ENCODE results near the gene GPR161. TPM values are rescaled to one million over a fixed set of nuclear protein-coding genes. Genes with fewer than 3 reads are reported as not detected.

GPR161 gene
- total RNA-seq, 1 donor from 2014 or later = 36.4 TPM

DNA sequence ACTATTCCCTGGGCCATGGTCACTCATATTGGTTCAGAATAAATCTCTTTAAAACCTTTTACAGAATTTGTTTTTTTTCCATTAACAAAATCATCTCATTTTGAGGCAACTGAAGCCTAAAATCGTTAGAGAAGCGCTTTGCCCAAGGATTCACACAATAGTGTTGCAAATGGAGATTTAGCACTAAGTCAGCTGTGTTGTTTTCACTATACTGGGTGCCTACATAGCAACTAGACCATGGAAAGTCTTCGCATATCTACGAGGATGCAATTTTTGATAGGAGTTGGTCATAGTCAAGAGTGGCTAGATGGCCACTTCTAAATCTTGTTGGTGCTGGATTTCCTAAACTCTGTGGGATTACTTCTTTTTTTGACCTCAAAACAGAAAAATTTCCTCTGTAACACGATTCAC, 41.5 kb upstream of the GPR161 start:
- no peaks in the 10 kb centered on the region for H3K36me3 Mint-ChIP-seq
- TF ChIP-seq, protein P1, sequence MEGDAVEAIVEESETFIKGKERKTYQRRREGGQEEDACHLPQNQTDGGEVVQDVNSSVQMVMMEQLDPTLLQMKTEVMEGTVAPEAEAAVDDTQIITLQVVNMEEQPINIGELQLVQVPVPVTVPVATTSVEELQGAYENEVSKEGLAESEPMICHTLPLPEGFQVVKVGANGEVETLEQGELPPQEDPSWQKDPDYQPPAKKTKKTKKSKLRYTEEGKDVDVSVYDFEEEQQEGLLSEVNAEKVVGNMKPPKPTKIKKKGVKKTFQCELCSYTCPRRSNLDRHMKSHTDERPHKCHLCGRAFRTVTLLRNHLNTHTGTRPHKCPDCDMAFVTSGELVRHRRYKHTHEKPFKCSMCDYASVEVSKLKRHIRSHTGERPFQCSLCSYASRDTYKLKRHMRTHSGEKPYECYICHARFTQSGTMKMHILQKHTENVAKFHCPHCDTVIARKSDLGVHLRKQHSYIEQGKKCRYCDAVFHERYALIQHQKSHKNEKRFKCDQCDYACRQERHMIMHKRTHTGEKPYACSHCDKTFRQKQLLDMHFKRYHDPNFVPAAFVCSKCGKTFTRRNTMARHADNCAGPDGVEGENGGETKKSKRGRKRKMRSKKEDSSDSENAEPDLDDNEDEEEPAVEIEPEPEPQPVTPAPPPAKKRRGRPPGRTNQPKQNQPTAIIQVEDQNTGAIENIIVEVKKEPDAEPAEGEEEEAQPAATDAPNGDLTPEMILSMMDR (IDR thresholded peaks at IDR 0.05; ENCODE audit: unreplicated experiment) = no peak
- peaks cover 2% of the 10 kb centered on the region for H3K27me3 Mint-ChIP-seq (ENCODE audit: low read depth)

DNA sequence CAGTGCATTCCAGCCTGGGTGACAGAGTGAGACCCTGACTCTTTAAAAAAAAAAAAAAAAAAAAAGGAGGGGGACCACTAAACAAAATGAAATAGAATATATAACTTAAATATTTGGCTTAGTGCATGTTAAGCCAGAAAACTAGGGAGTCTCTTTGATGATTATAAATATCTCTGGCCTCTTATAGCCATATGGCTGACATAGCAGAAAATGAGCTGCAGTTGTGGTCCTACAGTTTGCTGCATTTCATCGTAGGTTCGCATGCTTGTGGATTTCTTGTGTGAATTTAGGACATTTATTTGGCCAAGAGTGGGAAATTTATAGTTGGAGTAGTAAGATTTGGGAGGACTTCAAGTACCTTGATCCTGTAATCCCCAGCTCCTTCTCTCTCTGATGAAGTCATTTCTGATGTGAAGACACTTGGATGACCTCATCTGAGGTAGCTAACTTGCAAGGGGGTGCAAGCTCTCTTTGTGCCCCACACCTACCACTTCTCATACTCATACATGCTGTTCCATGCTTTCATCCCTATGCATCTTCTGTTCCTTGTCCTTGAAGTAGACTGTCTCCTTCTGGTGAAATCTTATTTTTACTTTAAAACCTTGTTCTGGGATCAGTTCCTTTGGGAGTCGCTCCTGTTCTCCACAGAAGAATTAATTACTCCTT, 35.7 kb upstream of the GPR161 start:
- TF ChIP-seq, protein P1 (IDR thresholded peaks at IDR 0.05; ENCODE audit: unreplicated experiment) = no peak

More for the DNA sequence above, 41.5 kb upstream of the GPR161 start:
- no peak overlapping the region for H3K27ac Mint-ChIP-seq
- peaks cover under 1% of the 10 kb centered on the region for H3K4me1 Mint-ChIP-seq
- no peak for DNase-seq (ENCODE audit: low spot score in 2 of 2, unreplicated experiment in 2 of 2)
- H3K9me3 Mint-ChIP-seq = peaks cover 3% of the 10 kb centered on the region
- H3K4me3 Mint-ChIP-seq = no peak overlapping the region

DNA sequence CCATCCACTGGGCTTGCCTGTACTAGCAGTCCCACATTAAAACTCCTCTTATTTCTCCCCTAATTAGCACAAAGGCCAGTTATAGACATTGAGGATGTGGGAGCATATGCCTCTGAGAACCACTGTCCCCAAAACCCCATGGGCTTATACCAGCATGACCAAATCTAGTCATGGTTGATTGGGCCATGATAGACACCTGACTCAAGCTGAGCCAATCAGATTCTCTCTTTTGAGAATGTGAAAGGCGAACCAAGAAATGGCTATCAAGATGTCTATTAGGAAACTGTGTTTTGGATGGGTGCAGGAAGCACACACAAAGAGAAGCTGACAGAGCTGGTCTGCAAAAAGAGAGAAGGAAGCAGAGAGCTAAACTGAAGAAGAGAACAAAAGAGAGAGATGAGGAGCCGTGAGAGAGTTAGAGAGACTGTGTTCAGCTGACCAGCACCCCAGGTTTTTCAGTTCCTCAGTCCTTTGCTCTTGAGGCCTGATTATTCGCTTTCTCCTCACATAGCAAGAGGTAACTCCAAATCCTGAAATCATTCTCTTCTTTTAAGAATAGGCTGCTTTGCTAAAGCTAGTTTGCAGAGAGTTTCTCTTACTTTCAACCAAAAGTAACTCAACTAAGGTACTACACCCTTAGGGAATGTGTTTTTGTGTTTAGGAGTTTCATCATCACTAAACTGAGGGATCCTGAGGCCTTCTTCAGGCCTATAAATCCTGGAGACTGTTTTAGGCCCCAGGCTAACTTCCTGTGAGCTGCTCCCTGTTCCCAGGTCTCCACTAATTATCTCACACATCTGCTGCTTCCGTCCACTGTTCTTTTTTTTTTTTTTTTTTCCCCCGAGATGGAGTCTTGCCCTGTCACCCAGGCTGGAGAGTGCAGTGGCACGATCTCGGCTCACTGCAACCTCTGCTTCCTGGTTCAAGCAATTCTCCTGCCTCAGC, 34.1 kb upstream of the GPR161 start:
- no peak overlapping the region for H3K4me3 Mint-ChIP-seq
- no peak overlapping the region for H3K27ac Mint-ChIP-seq
- no peaks in the 10 kb centered on the region for H3K36me3 Mint-ChIP-seq
- peaks cover 2% of the 10 kb centered on the region for H3K4me1 Mint-ChIP-seq
- DNase-seq (ENCODE audit: low spot score in 2 of 2, unreplicated experiment in 2 of 2) = no peak
- H3K27me3 Mint-ChIP-seq (ENCODE audit: low read depth) = peaks cover 2% of the 10 kb centered on the region
- H3K9me3 Mint-ChIP-seq = peaks cover 3% of the 10 kb centered on the region
- TF ChIP-seq, protein P1 (IDR thresholded peaks at IDR 0.05; ENCODE audit: unreplicated experiment) = no peak

More for the DNA sequence above, 35.7 kb upstream of the GPR161 start:
- peaks cover 2% of the 10 kb centered on the region for H3K4me1 Mint-ChIP-seq
- peaks cover 2% of the 10 kb centered on the region for H3K27me3 Mint-ChIP-seq (ENCODE audit: low read depth)
- no peak for DNase-seq (ENCODE audit: low spot score in 2 of 2, unreplicated experiment in 2 of 2)
- no peak overlapping the region for H3K27ac Mint-ChIP-seq
- no peak overlapping the region for H3K4me3 Mint-ChIP-seq
- peaks cover 3% of the 10 kb centered on the region for H3K9me3 Mint-ChIP-seq
- no peaks in the 10 kb centered on the region for H3K36me3 Mint-ChIP-seq

DNA sequence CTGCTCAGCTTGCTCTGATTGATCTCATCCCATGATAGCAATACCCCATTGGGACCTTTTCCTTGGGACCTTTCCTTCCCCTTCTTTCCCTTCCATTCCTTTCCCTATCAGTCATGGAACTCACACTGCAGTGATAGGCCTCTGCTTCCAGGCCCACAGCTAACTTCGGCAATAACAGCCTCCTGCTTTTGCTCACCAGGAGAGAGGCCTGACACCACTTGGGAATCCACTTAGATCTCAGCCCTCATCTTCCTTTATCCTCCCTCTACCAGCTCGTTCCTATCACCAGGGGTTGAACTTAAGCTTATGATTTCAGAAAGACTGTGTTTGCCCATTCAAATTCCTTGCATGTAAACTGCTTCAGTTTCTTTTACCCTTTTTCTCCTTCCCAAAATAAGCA, 31.1 kb upstream of the GPR161 start:
- Mint-ChIP-seq H3K4me3 (no peak overlapping the region), H3K36me3 (no peaks in the 10 kb centered on the region), H3K27ac (no peak overlapping the region), H3K9me3 (no peaks in the 10 kb centered on the region), H3K4me1 (peaks cover 2% of the 10 kb centered on the region), H3K27me3 (ENCODE audit: low read depth) (no peaks in the 10 kb centered on the region)
- TF ChIP-seq, protein P1 (IDR thresholded peaks at IDR 0.05; ENCODE audit: unreplicated experiment) = no peak
- DNase-seq (ENCODE audit: low spot score in 2 of 2, unreplicated experiment in 2 of 2) = no peak

DNA sequence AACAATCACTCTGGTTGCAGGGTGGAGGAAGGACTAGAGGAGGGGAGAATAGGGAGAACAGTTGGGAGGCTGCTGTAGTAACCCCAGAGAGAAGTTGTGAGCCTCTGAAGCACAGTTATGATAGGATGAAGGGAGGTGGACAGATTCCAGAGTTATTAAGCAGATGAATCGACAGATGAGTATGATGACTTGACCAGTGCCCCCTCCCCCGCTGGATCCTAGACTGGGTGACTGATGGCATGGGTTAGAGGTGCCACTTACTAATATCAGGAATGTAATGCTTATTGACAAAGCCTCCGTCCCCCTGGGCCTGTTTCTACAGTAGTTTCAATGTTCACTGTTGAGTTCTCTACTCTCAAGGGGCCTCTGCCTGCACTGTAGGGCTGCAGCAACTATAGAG, 28.0 kb upstream of the GPR161 start:
- no peaks in the 10 kb centered on the region for H3K36me3 Mint-ChIP-seq
- no peak overlapping the region for H3K4me3 Mint-ChIP-seq
- H3K9me3 Mint-ChIP-seq = peaks cover 12% of the 10 kb centered on the region
- H3K4me1 Mint-ChIP-seq = peaks cover 9% of the 10 kb centered on the region
- no peaks in the 10 kb centered on the region for H3K27me3 Mint-ChIP-seq (ENCODE audit: low read depth)
- H3K27ac Mint-ChIP-seq = no peak overlapping the region
- no peak for DNase-seq (ENCODE audit: low spot score in 2 of 2, unreplicated experiment in 2 of 2)
- TF ChIP-seq, protein P1 (IDR thresholded peaks at IDR 0.05; ENCODE audit: unreplicated experiment) = no peak
